Type B pancreatic cell (in vitro differentiated cells): Measurements from ENCODE around the gene PITPNC1. TPM values are rescaled to one million over a fixed set of nuclear protein-coding genes. Genes with fewer than 3 reads are reported as not detected.

ENCODE experiments used
- DNase-seq: peaks from one replicate; pipeline ENCODE4 v3.0.0; 2021; ENCODE audit warnings: mixed read lengths; ENCODE audit not compliant: unreplicated experiment; ENCODE audit errors: extremely low spot score
- H3K27ac Mint-ChIP-seq: 2 replicates; pipeline ENCODE4 v1.8.0; 2021; ENCODE audit warnings: mild to moderate bottlenecking, mixed read lengths
- H3K27me3 Mint-ChIP-seq: 2 replicates; pipeline ENCODE4 v1.8.0; 2021; ENCODE audit warnings: mixed read lengths
- H3K36me3 Mint-ChIP-seq: 2 replicates; pipeline ENCODE4 v1.8.0; 2021; ENCODE audit warnings: mixed read lengths
- H3K4me1 Mint-ChIP-seq: one replicate; pipeline ENCODE4 v1.8.0; 2021; ENCODE audit warnings: mixed read lengths; ENCODE audit not compliant: unreplicated experiment
- H3K4me3 Mint-ChIP-seq: 2 replicates; pipeline ENCODE4 v1.8.0; 2021; ENCODE audit warnings: mild to moderate bottlenecking, mixed read lengths
- H3K9me3 Mint-ChIP-seq: 2 replicates; pipeline ENCODE4 v1.8.0; 2021; ENCODE audit warnings: mixed read lengths
- CTCF ChIP-seq: fragments of 200-600 bp; sonication (generic); conservative IDR thresholded peaks from 2 replicates; pipeline ENCODE4 v1.5.0; 2021; ENCODE audit warnings: antibody characterized with exemption, mild to moderate bottlenecking
- total RNA-seq: library from RNA; stranded (reverse); gene quantifications from 2 replicates; pipeline ENCODE4 v1.2.1, GENCODE V29; 2021; ENCODE audit warnings: low replicate concordance

The PITPNC1 gene
- total RNA-seq, 1 donor from 2014 or later = 18.7 TPM

GRCh38 chr17:67687511-67687910 is 310.4 kb downstream of the PITPNC1 start:
- H3K4me3 Mint-ChIP-seq = no peak overlapping the region
- H3K36me3 Mint-ChIP-seq = no peaks in the 10 kb centered on the region
- DNase-seq = no peak
- H3K27ac Mint-ChIP-seq = no peak overlapping the region
- TF ChIP-seq CTCF = no peak
- H3K9me3 Mint-ChIP-seq = no peaks in the 10 kb centered on the region
- H3K27me3 Mint-ChIP-seq = no peaks in the 10 kb centered on the region
- no peaks in the 10 kb centered on the region for H3K4me1 Mint-ChIP-seq

GRCh38 chr17:67689534-67690177 is 312.6 kb downstream of the PITPNC1 start:
- Mint-ChIP-seq H3K4me3 (no peak overlapping the region), H3K27ac (no peak overlapping the region), H3K27me3 (no peaks in the 10 kb centered on the region), H3K9me3 (no peaks in the 10 kb centered on the region), H3K4me1 (no peaks in the 10 kb centered on the region), H3K36me3 (peaks cover 6% of the 10 kb centered on the region)
- DNase-seq = no peak
- TF ChIP-seq CTCF = peak; percentile 94

GRCh38 chr17:67693811-67694210 is 316.7 kb downstream of the PITPNC1 start:
- TF ChIP-seq CTCF = no peak
- Mint-ChIP-seq H3K27ac (no peak overlapping the region), H3K36me3 (peaks cover 6% of the 10 kb centered on the region), H3K27me3 (no peaks in the 10 kb centered on the region), H3K4me1 (no peaks in the 10 kb centered on the region), H3K4me3 (no peak overlapping the region), H3K9me3 (no peaks in the 10 kb centered on the region)
- no peak for DNase-seq

- no peak for TF ChIP-seq CTCF
- Mint-ChIP-seq H3K4me1 (no peaks in the 10 kb centered on the region), H3K4me3 (no peak overlapping the region), H3K9me3 (no peaks in the 10 kb centered on the region), H3K27me3 (no peaks in the 10 kb centered on the region), H3K27ac (no peak overlapping the region), H3K36me3 (peaks cover 6% of the 10 kb centered on the region)
- no peak for DNase-seq
Measured at GRCh38 chr17:67696347-67696746, 319.3 kb downstream of the PITPNC1 start.

- Mint-ChIP-seq H3K36me3 (peaks cover 6% of the 10 kb centered on the region), H3K27ac (no peak overlapping the region), H3K27me3 (no peaks in the 10 kb centered on the region)
Measured at GRCh38 chr17:67696853-67697498, 319.9 kb downstream of the PITPNC1 start.

More at GRCh38 chr17:67696853-67697498, 319.9 kb downstream of the PITPNC1 start:
- no peak for TF ChIP-seq CTCF
- Mint-ChIP-seq H3K4me1 (no peaks in the 10 kb centered on the region), H3K9me3 (no peaks in the 10 kb centered on the region), H3K4me3 (no peak overlapping the region)
- no peak for DNase-seq
